ENCODE measurements around the gene RAI2.

The RAI2 gene

DNA sequence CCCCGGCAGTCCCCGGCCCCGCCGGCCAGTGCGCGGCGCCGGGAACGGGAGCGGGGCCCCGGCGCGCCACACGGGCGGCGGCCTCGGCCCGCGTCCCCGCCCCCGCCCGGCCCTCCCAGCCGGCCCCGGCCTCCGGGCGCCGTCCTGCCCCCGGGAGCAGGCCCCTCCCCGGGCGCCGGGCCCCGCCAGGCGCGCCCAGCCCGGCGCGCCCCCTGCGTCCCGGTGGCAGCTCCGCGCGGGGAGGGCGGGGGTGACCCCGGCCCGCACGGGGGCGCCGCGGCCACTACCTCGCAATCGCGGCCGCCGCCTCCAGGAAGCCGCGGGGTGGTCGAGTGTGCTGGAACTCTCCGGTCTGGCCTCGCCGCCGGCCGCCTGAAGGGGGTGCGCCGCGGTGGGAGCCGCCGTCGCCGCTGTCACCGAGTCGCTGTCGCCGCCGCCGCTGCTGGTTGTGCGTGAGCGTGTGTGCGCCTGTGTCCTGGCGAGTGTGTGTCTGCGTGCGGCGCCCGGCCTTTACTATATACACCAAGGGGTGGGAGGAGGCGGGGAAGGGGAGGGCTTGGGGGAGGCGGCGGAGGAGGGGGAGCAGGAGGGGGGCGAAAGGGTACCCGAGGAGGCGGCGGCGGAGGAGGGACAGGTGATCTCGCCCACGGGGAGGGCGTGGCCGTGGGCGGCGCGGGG, at the start of gene RAI2:
Gene RAI2 (minus strand): TSS at position 488 of the 678 bp plus-strand sequence. CDS start 59,288 bp downstream, outside the sequence.
- DNase-seq: no peak

GRCh38 chrX:17888421-17888820, 27.3 kb upstream of the RAI2 start:
- no peak for DNase-seq

- no peak for DNase-seq
Observed at GRCh38 chrX:17882680-17883079, 21.6 kb upstream of the RAI2 start.

GRCh38 chrX:17878028-17878670, 17.1 kb upstream of the RAI2 start:
- DNase-seq: no peak

DNA sequence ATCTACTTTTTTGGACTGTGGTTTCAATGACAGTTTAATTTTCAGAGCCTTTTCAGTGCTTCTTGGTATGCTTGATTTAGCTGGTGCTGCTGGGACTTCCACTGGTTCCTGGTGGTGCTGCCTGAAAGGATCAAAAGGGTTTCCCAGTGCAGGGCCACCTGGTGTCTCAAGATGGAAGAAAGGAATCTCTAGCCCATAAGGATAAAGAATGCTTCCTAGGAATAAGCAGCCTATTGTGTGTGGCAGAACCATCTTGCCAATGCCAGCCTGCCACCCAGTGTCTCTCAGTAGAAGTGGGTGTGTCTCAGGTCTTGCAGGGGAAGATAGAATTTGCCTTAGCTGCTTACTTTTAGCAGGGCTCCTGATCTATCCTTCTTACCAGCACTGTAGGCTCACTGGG, 15.0 kb upstream of the RAI2 start:
- no peak for DNase-seq

DNA sequence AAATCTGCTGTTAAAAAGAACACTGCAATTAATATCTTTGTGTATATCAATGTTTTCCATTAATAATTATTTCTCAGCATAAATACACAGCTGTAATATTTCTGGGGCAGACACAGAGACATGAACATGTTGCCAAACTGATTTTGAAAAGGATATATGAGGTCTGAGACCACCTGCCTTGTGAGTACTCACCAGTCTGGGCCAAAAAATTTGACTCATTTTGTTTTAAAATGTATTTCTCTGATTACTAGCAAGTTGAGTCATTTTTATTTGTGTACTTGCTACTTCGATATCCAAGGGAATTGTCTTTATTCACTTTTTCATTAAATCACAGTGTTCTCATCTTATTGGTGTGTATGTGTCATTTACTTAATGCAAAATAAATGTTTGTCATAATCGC, 8.5 kb upstream of the RAI2 start:
- DNase-seq: no peak

GRCh38 chrX:17861489-17862011, 452 bp upstream of the RAI2 start:
- DNase-seq: no peak

GRCh38 chrX:17860179-17860780, 818 bp downstream of the RAI2 start:
- no peak for DNase-seq

GRCh38 chrX:17859609-17860178, 1.4 kb downstream of the RAI2 start:
- DNase-seq: peak; percentile 2

DNA sequence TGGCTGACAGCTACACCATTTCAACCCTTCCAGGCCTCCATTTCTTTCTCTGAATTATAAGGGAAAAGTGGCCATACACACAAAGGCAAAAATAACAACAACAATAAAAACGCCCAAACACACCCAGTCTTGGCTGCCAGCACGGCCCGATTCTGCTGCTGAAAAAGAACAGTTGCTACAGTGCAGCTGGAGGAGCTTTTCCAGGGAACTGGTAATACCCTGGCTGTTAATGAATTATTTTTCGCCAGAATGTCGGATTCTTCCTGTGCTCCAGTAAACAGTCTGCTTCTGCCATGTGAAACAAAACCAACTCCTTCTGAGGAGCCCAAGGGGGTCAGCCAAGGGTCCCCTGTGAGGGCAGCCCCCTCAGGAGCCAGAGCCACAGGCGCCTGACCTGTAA, 6.6 kb downstream of the RAI2 start:
- no peak for DNase-seq

- no peak for DNase-seq
Observed at GRCh38 chrX:17854069-17854468, 7.0 kb downstream of the RAI2 start.

GRCh38 chrX:17851874-17852273, 9.2 kb downstream of the RAI2 start:
- DNase-seq: no peak

DNA sequence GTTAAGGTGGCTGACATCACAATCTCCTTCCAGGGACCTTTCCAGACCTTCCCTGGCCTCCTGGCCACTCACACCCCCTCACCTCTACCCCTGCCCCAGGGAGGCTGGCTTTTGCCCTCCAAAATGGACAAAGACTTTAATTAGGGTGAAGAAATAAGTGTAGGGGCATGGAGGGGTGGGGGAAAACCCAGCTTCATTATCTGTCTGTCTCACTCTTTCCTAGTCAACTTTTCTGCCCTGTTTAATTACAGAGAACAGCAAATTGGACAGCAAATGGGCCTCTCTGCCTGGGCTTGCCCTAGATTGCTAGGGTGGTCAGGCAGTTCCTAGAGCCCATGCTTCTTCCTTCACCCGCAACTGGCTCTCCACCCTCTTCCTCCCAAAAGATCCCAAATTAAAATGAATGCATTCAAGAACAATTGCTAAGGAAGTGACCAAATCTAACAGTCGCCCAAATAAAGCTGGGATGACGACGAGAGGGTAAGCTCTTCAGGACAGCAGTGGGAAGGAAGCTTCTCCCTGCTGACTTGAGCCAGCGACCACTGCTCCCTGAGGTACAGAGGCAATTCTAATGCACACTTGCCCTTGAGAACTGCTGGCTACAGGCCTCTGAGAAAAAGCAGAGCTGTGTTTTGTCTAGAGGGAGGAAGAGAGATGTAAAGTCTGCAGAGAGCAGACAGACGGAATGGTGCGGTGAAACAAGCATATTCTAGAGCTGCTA, 12.4 kb downstream of the RAI2 start:
- DNase-seq: no peak

DNA sequence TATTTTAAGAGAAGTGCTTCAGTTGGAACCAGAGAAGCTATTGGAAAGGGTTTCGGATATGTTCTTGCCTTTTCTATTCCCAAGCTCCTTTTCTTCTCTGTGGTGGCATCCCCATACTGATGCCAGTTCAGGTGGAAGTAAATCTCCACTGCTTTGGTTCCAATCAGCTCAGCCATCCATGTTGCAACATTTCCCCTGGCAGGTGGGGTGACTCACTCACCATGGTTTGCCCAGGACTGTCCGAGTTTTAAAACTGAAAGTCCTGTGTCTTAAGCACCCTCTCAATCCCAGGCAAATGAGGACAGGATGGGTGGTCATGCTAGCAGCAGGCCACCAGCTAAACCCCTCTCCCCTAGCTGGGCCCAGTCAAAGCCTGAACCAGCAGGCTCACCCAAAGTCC, 15.1 kb downstream of the RAI2 start:
- no peak for DNase-seq

GRCh38 chrX:17844236-17844635, 16.9 kb downstream of the RAI2 start:
- DNase-seq: no peak

- DNase-seq: no peak
Observed at GRCh38 chrX:17842769-17843525, 18.2 kb downstream of the RAI2 start.

GRCh38 chrX:17839269-17839668, 21.8 kb downstream of the RAI2 start:
- no peak for DNase-seq

DNA sequence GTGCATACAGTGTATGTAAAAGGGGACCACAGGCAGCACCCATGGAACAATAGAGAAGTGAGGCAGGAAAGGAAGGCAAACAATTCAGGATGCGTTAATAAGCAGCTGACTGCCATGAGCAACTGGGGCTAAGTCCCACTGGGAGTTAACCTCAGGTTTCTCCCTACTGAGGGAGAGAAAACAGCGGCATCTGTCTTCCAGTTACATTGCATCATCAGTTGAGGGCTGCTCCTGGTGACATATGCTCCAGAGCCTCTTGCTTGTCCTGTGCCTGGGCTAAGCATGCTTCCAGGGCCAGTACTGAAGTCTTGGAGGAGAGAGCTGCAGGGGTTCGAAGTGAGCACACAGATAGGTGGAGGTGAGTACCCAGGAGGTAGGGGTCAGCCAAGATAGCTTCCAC, 24.3 kb downstream of the RAI2 start:
- no peak for DNase-seq

- no peak for DNase-seq
Observed at GRCh38 chrX:17833954-17834353, 27.1 kb downstream of the RAI2 start.

- no peak for DNase-seq
Observed at GRCh38 chrX:17831255-17831654, 29.8 kb downstream of the RAI2 start.

DNA sequence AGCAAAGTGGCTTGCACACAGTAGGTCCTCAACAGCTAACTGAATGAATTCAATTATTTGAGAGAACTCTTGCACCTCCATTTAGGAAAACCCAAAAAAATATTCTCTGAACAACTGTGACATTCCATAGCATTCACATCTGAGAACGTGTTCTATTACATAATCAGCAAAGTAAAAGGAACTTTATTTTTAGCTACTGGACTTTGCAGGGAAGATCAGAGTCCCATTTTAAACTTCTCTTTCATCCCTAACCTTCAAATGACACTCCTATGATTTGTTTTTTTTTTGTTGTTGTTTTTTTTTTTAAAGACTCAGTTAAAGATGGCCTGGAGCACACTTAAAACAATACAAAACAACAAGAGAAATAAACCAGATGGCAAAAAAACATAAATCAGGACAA, 30.9 kb downstream of the RAI2 start:
- DNase-seq: no peak

DNA sequence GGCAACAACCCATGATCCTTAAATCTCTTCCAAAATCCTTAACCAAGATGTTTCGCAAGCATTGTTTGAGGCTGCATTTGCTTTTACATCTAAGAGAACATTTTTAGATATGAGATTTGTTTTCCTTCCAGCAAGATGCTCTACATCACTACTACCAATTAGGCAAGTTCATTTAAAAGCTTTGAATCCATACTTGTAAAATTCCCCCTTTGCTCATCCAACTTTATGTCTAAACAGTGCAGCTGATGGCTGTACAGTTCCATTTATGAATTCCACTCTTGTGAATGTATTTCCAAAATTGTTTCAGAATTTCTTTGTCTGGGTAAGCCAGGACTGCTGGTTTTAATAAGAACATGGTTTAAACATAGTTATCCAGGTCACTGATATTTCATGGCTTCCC, 31.5 kb downstream of the RAI2 start:
- DNase-seq: no peak
